ENCODE data around the gene ANKRD55. TPM values are rescaled to one million over a fixed set of nuclear protein-coding genes. Genes with fewer than 3 reads are reported as not detected.

Gene ANKRD55
- total RNA-seq, 1 donor from 2014 or later: not detected

DNA sequence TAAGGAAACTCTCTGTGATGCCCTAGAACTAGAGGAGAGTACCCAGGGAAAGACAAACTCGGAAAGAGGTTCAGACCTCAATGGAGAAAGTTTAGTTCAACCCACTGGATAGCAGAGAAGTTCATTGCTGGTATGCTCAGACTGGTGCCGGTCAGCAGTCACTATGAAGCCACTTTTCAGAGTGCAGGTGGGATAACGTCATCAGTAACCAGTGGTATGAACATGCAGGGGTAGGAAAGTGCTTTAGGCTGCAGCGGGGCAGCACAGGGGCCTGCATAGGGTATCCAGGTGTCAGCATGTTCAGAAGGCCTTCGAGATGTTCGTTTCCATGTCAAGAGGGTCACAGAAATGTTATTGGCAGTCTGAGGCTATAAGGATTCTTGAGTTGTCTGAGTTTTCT lies 20.8 kb upstream of the ANKRD55 start:
- H3K9me3 ChIP-seq (ENCODE audit: low read depth): no peaks in the 10 kb centered on the region
- no peak overlapping the region for H3K9ac ChIP-seq
- no peaks in the 10 kb centered on the region for H3K36me3 ChIP-seq
- H4K20me1 ChIP-seq (ENCODE audit: low read depth): no peaks in the 10 kb centered on the region
- no peak overlapping the region for H3K4me3 ChIP-seq
- Mint-ChIP-seq H3K27me3 (ENCODE audit: insufficient read depth, low read depth) (peaks cover 3% of the 10 kb centered on the region), H3K4me1 (no peaks in the 10 kb centered on the region), H3K9me3 (peaks cover 11% of the 10 kb centered on the region), H3K4me3 (no peak overlapping the region), H3K27ac (no peak overlapping the region), H3K36me3 (no peaks in the 10 kb centered on the region)
- H3F3A ChIP-seq (ENCODE audit: low read depth): no peaks in the 10 kb centered on the region
- H3K27ac ChIP-seq: no peak overlapping the region
- H3K79me2 ChIP-seq (ENCODE audit: low read depth): no peaks in the 10 kb centered on the region
- no peaks in the 10 kb centered on the region for H3K27me3 ChIP-seq
- TF ChIP-seq EZH2phosphoT487 (IDR thresholded peaks at IDR 0.05) (no peak), EZH2 (IDR thresholded peaks at IDR 0.05) (no peak)
- TF ChIP-seq, protein P1, sequence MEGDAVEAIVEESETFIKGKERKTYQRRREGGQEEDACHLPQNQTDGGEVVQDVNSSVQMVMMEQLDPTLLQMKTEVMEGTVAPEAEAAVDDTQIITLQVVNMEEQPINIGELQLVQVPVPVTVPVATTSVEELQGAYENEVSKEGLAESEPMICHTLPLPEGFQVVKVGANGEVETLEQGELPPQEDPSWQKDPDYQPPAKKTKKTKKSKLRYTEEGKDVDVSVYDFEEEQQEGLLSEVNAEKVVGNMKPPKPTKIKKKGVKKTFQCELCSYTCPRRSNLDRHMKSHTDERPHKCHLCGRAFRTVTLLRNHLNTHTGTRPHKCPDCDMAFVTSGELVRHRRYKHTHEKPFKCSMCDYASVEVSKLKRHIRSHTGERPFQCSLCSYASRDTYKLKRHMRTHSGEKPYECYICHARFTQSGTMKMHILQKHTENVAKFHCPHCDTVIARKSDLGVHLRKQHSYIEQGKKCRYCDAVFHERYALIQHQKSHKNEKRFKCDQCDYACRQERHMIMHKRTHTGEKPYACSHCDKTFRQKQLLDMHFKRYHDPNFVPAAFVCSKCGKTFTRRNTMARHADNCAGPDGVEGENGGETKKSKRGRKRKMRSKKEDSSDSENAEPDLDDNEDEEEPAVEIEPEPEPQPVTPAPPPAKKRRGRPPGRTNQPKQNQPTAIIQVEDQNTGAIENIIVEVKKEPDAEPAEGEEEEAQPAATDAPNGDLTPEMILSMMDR (IDR thresholded peaks at IDR 0.05): no peak
- DNase-seq (ENCODE audit: low spot score): no peak
- no peak overlapping the region for H3K4me2 ChIP-seq
- peak overlapping the region; percentile 54 for H2AFZ ChIP-seq (replicated peaks)
- no peaks in the 10 kb centered on the region for H3K4me1 ChIP-seq

DNA sequence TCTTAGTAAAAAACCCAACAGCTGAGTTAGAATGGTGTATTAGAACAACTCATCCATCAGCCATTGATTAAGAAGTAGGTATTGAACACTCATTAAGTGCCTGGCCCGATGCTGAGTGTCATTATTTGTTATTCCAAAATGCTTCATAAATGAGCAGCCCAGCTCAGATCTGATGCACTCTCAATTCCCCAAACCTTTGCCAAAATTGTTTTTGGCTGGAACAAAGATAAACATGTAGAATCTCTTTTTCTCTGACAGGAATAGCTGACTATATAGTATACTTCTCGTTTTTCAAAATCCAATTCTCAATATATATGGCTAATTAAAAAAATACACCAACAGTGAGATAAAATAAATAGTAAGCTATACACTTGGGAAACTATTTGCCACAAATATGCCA lies 20.0 kb upstream of the ANKRD55 start:
- H3K27ac ChIP-seq: no peak overlapping the region
- H3K9ac ChIP-seq: no peak overlapping the region
- peaks cover 6% of the 10 kb centered on the region for H3K27me3 Mint-ChIP-seq (ENCODE audit: insufficient read depth, low read depth)
- no peaks in the 10 kb centered on the region for H3K36me3 Mint-ChIP-seq
- no peaks in the 10 kb centered on the region for H3F3A ChIP-seq (ENCODE audit: low read depth)
- no peaks in the 10 kb centered on the region for H3K4me1 Mint-ChIP-seq
- H4K20me1 ChIP-seq (ENCODE audit: low read depth): no peaks in the 10 kb centered on the region
- H3K79me2 ChIP-seq (ENCODE audit: low read depth): no peaks in the 10 kb centered on the region
- H2AFZ ChIP-seq (replicated peaks): no peak overlapping the region
- no peak overlapping the region for H3K4me2 ChIP-seq
- DNase-seq (ENCODE audit: low spot score): no peak
- no peaks in the 10 kb centered on the region for H3K36me3 ChIP-seq
- TF ChIP-seq EZH2 (IDR thresholded peaks at IDR 0.05) (no peak), EZH2phosphoT487 (IDR thresholded peaks at IDR 0.05) (no peak)
- TF ChIP-seq, protein P1 (IDR thresholded peaks at IDR 0.05): no peak
- no peak overlapping the region for H3K4me3 Mint-ChIP-seq
- H3K27me3 ChIP-seq: no peaks in the 10 kb centered on the region
- no peaks in the 10 kb centered on the region for H3K9me3 ChIP-seq (ENCODE audit: low read depth)
- no peaks in the 10 kb centered on the region for H3K4me1 ChIP-seq
- no peak overlapping the region for H3K27ac Mint-ChIP-seq
- H3K9me3 Mint-ChIP-seq: peaks cover 9% of the 10 kb centered on the region
- no peak overlapping the region for H3K4me3 ChIP-seq

DNA sequence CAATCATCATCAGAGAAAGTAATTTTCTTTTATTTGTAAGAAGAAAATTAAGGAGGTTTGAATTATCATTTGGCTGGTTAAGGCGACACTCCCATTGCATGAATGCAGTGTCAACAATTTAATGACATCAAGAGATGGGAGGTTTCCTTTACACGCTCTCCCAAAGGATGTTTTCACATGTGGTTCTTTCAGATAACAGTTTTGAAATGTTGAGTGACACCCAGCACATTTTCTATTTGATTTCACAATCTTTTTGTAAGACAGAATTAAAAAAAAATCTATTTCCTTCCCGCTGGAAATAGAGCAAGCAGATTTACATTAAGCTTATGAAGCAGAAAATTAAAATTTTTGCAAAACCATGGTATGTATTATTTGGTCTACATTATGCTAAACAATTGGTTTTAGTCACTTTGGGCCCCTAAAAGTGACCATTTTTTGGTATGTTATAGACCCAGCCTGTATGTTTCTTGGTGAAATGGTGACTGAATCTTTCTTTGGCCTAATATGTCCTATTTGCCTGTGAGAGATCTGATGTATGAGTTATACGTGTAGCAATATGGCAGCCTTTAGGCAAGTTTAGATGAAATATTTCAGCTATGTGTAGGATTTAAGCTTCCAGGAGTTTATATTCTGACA lies 18.9 kb upstream of the ANKRD55 start:
- Histone ChIP-seq H3K4me3 (no peak overlapping the region), H3K4me2 (no peak overlapping the region), H3K9me3 (ENCODE audit: low read depth) (no peaks in the 10 kb centered on the region), H3K9ac (no peak overlapping the region), H3K36me3 (no peaks in the 10 kb centered on the region), H4K20me1 (ENCODE audit: low read depth) (no peaks in the 10 kb centered on the region), H3F3A (ENCODE audit: low read depth) (no peaks in the 10 kb centered on the region), H2AFZ (replicated peaks) (no peak overlapping the region), H3K27me3 (no peaks in the 10 kb centered on the region), H3K79me2 (ENCODE audit: low read depth) (no peaks in the 10 kb centered on the region), H3K4me1 (no peaks in the 10 kb centered on the region), H3K27ac (no peak overlapping the region)
- Mint-ChIP-seq H3K4me3 (no peak overlapping the region), H3K36me3 (no peaks in the 10 kb centered on the region), H3K4me1 (no peaks in the 10 kb centered on the region), H3K27ac (no peak overlapping the region), H3K27me3 (ENCODE audit: insufficient read depth, low read depth) (peaks cover 8% of the 10 kb centered on the region), H3K9me3 (peaks cover 7% of the 10 kb centered on the region)
- TF ChIP-seq EZH2 (IDR thresholded peaks at IDR 0.05) (no peak), EZH2phosphoT487 (IDR thresholded peaks at IDR 0.05) (no peak)
- TF ChIP-seq, protein P1 (IDR thresholded peaks at IDR 0.05): no peak
- no peak for DNase-seq (ENCODE audit: low spot score)

Measured in neural progenitor cell (in vitro differentiated cells).